H1 (cell line): ENCODE results near the gene KLHDC7B. TPM values are rescaled to one million over a fixed set of nuclear protein-coding genes. Genes with fewer than 3 reads are reported as not detected.

Source experiments
- ASH2L ChIP-seq: fragments of 200-600, 300-600 bp; sonication (generic); IDR thresholded peaks from one replicate; pipeline ENCODE4 v1.7.1; 2017; ENCODE audit warnings: low read length
- ATF2 ChIP-seq: IDR thresholded peaks from 2 replicates; pipeline ENCODE4 v1.6.1; 2012; ENCODE audit warnings: low read length, inconsistent platforms
- ATF3 ChIP-seq: IDR thresholded peaks from 2 replicates; pipeline ENCODE4 v1.6.1; 2011; ENCODE audit warnings: low read depth, mild to moderate bottlenecking, low read length; ENCODE audit not compliant: insufficient read depth
- BACH1 ChIP-seq: IDR thresholded peaks from 2 replicates; pipeline ENCODE4 v1.6.1; 2012; ENCODE audit warnings: low read length, improper control_type of control experiment
- CBX8 ChIP-seq: fragments of 300-800, 300-1000 bp; sonication (generic); IDR thresholded peaks from 2 replicates; pipeline ENCODE4 v1.7.1; 2016; ENCODE audit warnings: low read depth, low read length, borderline replicate concordance
- CEBPB ChIP-seq: IDR thresholded peaks from 2 replicates; pipeline ENCODE4 v1.6.1; 2012; ENCODE audit warnings: low read depth, low read length
- CREB1 ChIP-seq: IDR thresholded peaks from 2 replicates; pipeline ENCODE4 v1.6.1; 2012; ENCODE audit warnings: inconsistent platforms
- CTBP2 ChIP-seq: IDR thresholded peaks from 2 replicates; pipeline ENCODE4 v1.7.0; 2011; ENCODE audit warnings: borderline replicate concordance, mild to moderate bottlenecking, moderate library complexity, mixed read lengths, low read length; ENCODE audit not compliant: insufficient read depth, insufficient read length
- EGR1 ChIP-seq: IDR thresholded peaks from 2 replicates; pipeline ENCODE4 v1.6.1; 2011; ENCODE audit warnings: low read depth, low read length, borderline replicate concordance
- FOSL1 ChIP-seq: IDR thresholded peaks from 2 replicates; pipeline ENCODE4 v1.6.1; 2011; ENCODE audit warnings: mild to moderate bottlenecking, low read depth, low read length, moderate library complexity; ENCODE audit not compliant: insufficient read depth
- GABPA ChIP-seq: IDR thresholded peaks from 2 replicates; pipeline ENCODE4 v1.6.1; 2011; ENCODE audit warnings: mild to moderate bottlenecking, low read length, moderate library complexity, borderline replicate concordance; ENCODE audit not compliant: insufficient read depth
- JUN ChIP-seq: IDR thresholded peaks from 2 replicates; pipeline ENCODE4 v1.6.1; 2011; ENCODE audit warnings: low read depth, mild to moderate bottlenecking, improper control_type of control experiment, low read length
- NANOG ChIP-seq: IDR thresholded peaks from 2 replicates; pipeline ENCODE4 v1.6.1; 2011; ENCODE audit warnings: low read length, low read depth, mild to moderate bottlenecking, inconsistent platforms; ENCODE audit not compliant: insufficient read depth, poor library complexity, severe bottlenecking
- NRF1 ChIP-seq: IDR thresholded peaks from 2 replicates; pipeline ENCODE4 v1.6.1; 2011; ENCODE audit warnings: mild to moderate bottlenecking, low read depth, low read length, improper control_type of control experiment
- PHF8 ChIP-seq: fragments of 200-600 bp; sonication (generic); conservative IDR thresholded peaks from 2 replicates; pipeline ENCODE4 v1.7.1; 2012; ENCODE audit warnings: low read depth, mild to moderate bottlenecking, inconsistent platforms, low read length, moderate library complexity
- POLR2A ChIP-seq, 2 experiments: IDR thresholded peaks; 1 replicate in 1 of 2; 2 replicates in 1 of 2; pipeline ENCODE4 v1.6.1; 2011; ENCODE audit warnings: low read depth in 2 of 2, low read length in 2 of 2, mild to moderate bottlenecking in 2 of 2; ENCODE audit errors: control extremely low read depth in 1 of 2
- POLR2AphosphoS5 ChIP-seq: IDR thresholded peaks from 2 replicates; pipeline ENCODE4 v1.6.1; 2011; ENCODE audit warnings: low read depth, low read length
- POU5F1 ChIP-seq: IDR thresholded peaks from 2 replicates; pipeline ENCODE4 v1.6.1; 2011; ENCODE audit warnings: low read depth, mild to moderate bottlenecking, low read length, moderate library complexity
- SIRT6 ChIP-seq: IDR thresholded peaks from one replicate; pipeline ENCODE4 v1.7.1; 2012; ENCODE audit warnings: low read length, inconsistent platforms
- SP1 ChIP-seq: IDR thresholded peaks from 2 replicates; pipeline ENCODE4 v1.6.1; 2011; ENCODE audit warnings: low read depth, low read length
- SP4 ChIP-seq: IDR thresholded peaks from 2 replicates; pipeline ENCODE4 v1.6.1; 2012; ENCODE audit warnings: low read length, inconsistent platforms
- TAF7 ChIP-seq: optimal IDR thresholded peaks from 2 replicates; pipeline ENCODE3; 2011; ENCODE audit warnings: low read depth, mild to moderate bottlenecking, inconsistent platforms, low read length, moderate library complexity, borderline replicate concordance
- USF2 ChIP-seq: IDR thresholded peaks from 2 replicates; pipeline ENCODE4 v1.6.1; 2011; ENCODE audit warnings: low read length, improper control_type of control experiment
- polyA plus RNA-seq, 7 experiments: library from polyadenylated mRNA; depleted of rRNA in 3 of 7; stranded (reverse) in 5 of 7; unstranded in 2 of 7; fragments of >200 nt in 5 of 7; fragments of 200-250 nt in 2 of 7; gene quantifications; 1 replicate in 5 of 7; 2 replicates in 1 of 7; 4 replicates in 1 of 7; pipeline versions ENCODE4 v1.2.1 to v1.2.3, GENCODE V29; 2011 to 2013; ENCODE audit warnings: missing spikeins in 2 of 7, mixed read lengths in 2 of 7
- total RNA-seq: library from RNA; stranded (reverse); fragmentation: NEBNext Ultra II Directional; extraction: Animal tissue kit (Norgen Biotek cat#: 25700); gene quantifications from 2 replicates; pipeline ENCODE4 v1.2.1, GENCODE V29; 2021

Gene KLHDC7B
- total and polyA plus RNA-seq, 2 of the 8 experiments (the other 6 are each of a cell fraction or from before 2014, with no cell fraction given): not detected

- TF ChIP-seq POU5F1 (no peak), GABPA (peak; percentile 75; the same call in 1 of the 2 replicates), FOSL1 (no peak), TAF7 (peak; percentile 91), CBX8 (no peak), SP4 (no peak), BACH1 (no peak), NANOG (peak; percentile 19), ASH2L (no peak), ATF2 (no peak), NRF1 (no peak), CEBPB (no peak), SIRT6 (no peak), USF2 (no peak), SP1 (no peak), CTBP2 (no peak), CREB1 (0 out of 2 replicates have a peak, but pooled peaks have one; percentile 38), POLR2A (IDR thresholded peaks at IDR 0.05; ENCODE audit: control extremely low read depth in 1 of 2, low read depth in 2 of 2, low read length in 2 of 2) (no peak), PHF8 (no peak), JUN (no peak), EGR1 (no peak), POLR2AphosphoS5 (no peak), ATF3 (no peak)
Observed at GRCh38 chr22:50599816-50600455, 54.2 kb downstream of the KLHDC7B start (continued).
